Spinal cord (tissue), 10 donors: ENCODE results near the gene MYL10. TPM values are rescaled to one million over a fixed set of nuclear protein-coding genes. Genes with fewer than 3 reads are reported as not detected.
"Not testable (repeated sequence)": the region's sequence is repeated elsewhere in the genome, so short reads cannot be mapped to it uniquely, and the experiment has no call there.

Experiments used
- DNase-seq, 6 donors: peaks; one replicate each; pipeline versions ENCODE4 v3.0.0 to v3.0.0-alpha.2; 2013 to 2015; ENCODE audit warnings: low spot score in 6 of 6, low read depth in 4 of 6
- H3K27ac ChIP-seq: one replicate; pipeline ENCODE4 v1.5.1; 2013; ENCODE audit warnings: low read depth, low read length, control low read depth
- H3K27me3 ChIP-seq: one replicate; pipeline ENCODE4 v1.6.1; 2013; ENCODE audit warnings: low read length; ENCODE audit not compliant: control insufficient read depth, insufficient read depth
- H3K36me3 ChIP-seq: one replicate; pipeline ENCODE4 v1.6.1; 2013; ENCODE audit warnings: low read length; ENCODE audit not compliant: control insufficient read depth, insufficient read depth
- H3K4me1 ChIP-seq: one replicate; pipeline ENCODE4 v1.6.1; 2013; ENCODE audit warnings: low read length; ENCODE audit not compliant: control insufficient read depth, insufficient read depth
- H3K4me3 ChIP-seq: one replicate; pipeline ENCODE4 v1.5.1; 2013; ENCODE audit warnings: low read depth, low read length, control low read depth
- H3K9me3 ChIP-seq: one replicate; pipeline ENCODE4 v1.6.1; 2013; ENCODE audit warnings: low read length; ENCODE audit not compliant: control insufficient read depth, insufficient read depth
- WGBS: methylation state at CpG from one replicate; pipeline ENCODE4 v1.1.5; 2013; ENCODE audit warnings: missing lambda C conversion rate; ENCODE audit not compliant: insufficient coverage; 5-methylcytosine and 5-hydroxymethylcytosine counted together
- polyA plus RNA-seq, 2 donors: library from polyadenylated mRNA; unstranded; fragments of 120-200 nt; gene quantifications; one replicate each; pipeline ENCODE4 v1.2.1, GENCODE V29; 2013; ENCODE audit not compliant: insufficient read length in 2 of 2
- total RNA-seq, 2 donors: library from RNA; depleted of rRNA in 1 of 2; stranded (reverse); fragments of 120-200 nt in 1 of 2; fragments of >200 nt in 1 of 2; gene quantifications; one replicate each; pipeline versions ENCODE4 v1.2.3 to v1.2.4, GENCODE V29; 2013 to 2014
- donor health status: healthy.

Gene MYL10
- total and polyA plus RNA-seq, 4 donors, result 0.44 TPM; not detected in 3

DNA sequence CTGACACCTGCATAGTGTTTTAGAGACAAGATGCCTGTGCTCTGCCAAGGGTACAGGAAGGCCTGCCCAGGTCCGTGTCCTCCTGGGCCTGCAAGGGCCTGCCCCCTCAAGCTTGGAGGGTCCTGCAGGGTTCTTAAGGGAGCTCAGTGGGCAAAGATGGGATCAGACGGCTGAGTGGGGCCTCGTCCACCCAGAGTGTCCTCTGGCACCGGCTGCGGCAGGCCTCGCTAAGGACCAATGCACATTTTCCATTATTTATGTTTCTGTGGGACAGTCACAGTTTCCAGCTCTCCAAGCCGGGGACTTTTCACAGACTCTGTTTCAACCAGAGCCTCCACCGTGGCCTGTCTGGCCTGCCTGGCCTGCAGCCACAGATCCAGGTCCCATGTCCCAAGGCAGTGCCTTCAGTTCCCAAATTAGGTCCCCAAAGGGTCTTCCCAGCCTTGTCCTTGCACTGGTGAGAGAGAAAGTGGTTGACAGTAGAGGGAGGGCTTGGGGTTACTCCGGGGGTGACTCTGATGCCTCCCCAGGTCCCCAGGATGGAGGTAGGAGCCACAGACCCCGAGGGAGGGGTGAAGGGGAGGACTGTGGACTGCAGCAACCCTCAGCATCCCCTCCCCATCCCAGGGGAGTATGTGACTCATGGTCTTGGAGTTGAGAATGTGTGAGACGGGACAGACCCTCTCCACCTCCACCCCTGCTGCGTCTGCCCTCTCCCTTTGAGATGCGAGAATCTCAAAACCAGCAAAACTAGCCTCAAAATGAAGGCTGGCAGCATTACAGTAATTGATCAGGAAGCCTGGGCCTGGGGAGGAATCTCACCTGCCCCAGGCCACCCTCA lies 14.8 kb downstream of the MYL10 start:
- Histone ChIP-seq H3K27me3 (peaks cover 2% of the 10 kb centered on the region), H3K4me3 (no peak overlapping the region), H3K4me1 (peaks cover 20% of the 10 kb centered on the region), H3K9me3 (no peaks in the 10 kb centered on the region), H3K27ac (no peak overlapping the region), H3K36me3 (no peaks in the 10 kb centered on the region)
- 81% methylated on average over 8 of the region's 13 CpGs for WGBS
- no peak for DNase-seq

GRCh38 chr7:101612885-101613515 lies 16.1 kb downstream of the MYL10 start:
- DNase-seq, result peak in 1 of 6 donors; percentile 54
- Histone ChIP-seq H3K27me3 (no peaks in the 10 kb centered on the region), H3K4me3 (no peak overlapping the region), H3K27ac (no peak overlapping the region), H3K36me3 (no peaks in the 10 kb centered on the region), H3K9me3 (no peaks in the 10 kb centered on the region), H3K4me1 (peaks cover 14% of the 10 kb centered on the region)
- 33% methylated on average over 13 of the region's 13 CpGs for WGBS

- peaks cover 23% of the 10 kb centered on the region for H3K4me1 ChIP-seq
- H3K27ac ChIP-seq, result no peak overlapping the region
- 58% methylated on average over 11 of the region's 12 CpGs for WGBS
- no peaks in the 10 kb centered on the region for H3K27me3 ChIP-seq
- H3K9me3 ChIP-seq, result no peaks in the 10 kb centered on the region
- no peaks in the 10 kb centered on the region for H3K36me3 ChIP-seq
- no peak overlapping the region for H3K4me3 ChIP-seq
- DNase-seq, result no peak
Measured at GRCh38 chr7:101608772-101609713, 20.1 kb downstream of the MYL10 start.

DNA sequence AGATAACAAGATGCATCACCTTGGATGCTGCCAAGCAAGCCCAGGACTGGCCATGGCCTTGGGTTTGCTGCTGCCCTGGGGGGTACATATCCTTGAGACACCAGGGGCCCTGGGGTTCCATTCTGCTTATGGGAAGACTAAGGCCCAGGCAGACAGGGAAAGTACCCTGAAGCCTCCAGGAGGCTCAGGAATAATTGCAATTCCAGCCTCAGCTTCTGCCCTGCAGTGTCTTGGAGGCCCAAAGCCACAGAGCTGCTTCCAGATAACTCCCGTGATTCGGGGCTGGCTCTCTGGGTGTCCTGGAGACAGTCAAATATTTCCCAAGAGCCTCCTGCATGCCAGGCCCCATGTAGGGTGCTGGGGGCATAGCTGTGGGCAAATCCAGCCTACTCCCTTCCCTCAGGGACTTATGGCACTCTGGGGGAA lies 22.6 kb downstream of the MYL10 start:
- Histone ChIP-seq H3K9me3 (no peaks in the 10 kb centered on the region), H3K27me3 (no peaks in the 10 kb centered on the region), H3K4me1 (peaks cover 26% of the 10 kb centered on the region), H3K4me3 (no peak overlapping the region), H3K36me3 (no peaks in the 10 kb centered on the region), H3K27ac (no peak overlapping the region)
- no peak for DNase-seq
- 70% methylated on average over 2 of the region's 2 CpGs for WGBS

GRCh38 chr7:101605611-101606497 lies 23.2 kb downstream of the MYL10 start:
- 49% methylated on average over 26 of the region's 26 CpGs for whole genome bisulfite sequencing
- H3K36me3 ChIP-seq, result no peaks in the 10 kb centered on the region
- no peak overlapping the region for H3K4me3 ChIP-seq
- H3K4me1 ChIP-seq, result peaks cover 26% of the 10 kb centered on the region
- peak in 1 of 6 donors; percentile 47 for DNase-seq
- no peaks in the 10 kb centered on the region for H3K27me3 ChIP-seq
- H3K27ac ChIP-seq, result no peak overlapping the region
- H3K9me3 ChIP-seq, result no peaks in the 10 kb centered on the region

GRCh38 chr7:101604934-101605332 lies 24.2 kb downstream of the MYL10 start:
- not testable (repeated sequence) for H3K27me3 ChIP-seq, H3K4me3 ChIP-seq, H3K36me3 ChIP-seq, H3K9me3 ChIP-seq, H3K27ac ChIP-seq, DNase-seq
- H3K4me1 ChIP-seq, result peaks cover 26% of the 10 kb centered on the region
- 86% methylated on average over 2 of the region's 2 CpGs for WGBS

DNA sequence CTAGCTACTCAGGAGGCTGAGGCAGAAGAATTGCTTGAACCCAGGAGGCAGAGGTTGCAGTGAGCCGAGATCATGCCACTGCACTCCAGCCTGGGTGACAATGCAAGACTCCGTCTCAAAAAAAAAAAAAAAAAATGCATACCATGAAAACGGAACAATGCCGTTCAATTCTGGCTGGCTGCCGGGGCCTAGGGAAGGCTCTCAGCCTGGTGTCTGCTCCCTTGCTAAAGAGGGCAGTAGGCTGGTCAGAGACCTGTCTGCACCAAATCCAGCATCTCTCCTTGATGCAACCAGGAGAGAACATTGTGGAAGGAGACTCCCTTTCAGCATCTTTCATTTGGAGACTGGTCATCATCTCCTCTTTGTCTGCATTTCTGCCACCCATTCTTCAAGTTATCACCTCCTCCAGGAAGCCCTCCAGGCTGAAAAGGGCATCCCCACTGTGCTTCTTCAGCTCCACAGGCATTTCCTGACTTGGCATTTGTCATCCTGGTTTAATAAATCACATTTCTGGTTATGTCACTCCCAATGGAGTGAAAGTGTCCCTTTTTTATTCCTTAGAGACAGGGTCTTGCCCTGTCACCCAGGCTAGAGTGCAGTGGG lies 24.7 kb downstream of the MYL10 start:
- H3K36me3 ChIP-seq, result no peaks in the 10 kb centered on the region
- peaks cover 26% of the 10 kb centered on the region for H3K4me1 ChIP-seq
- no peaks in the 10 kb centered on the region for H3K27me3 ChIP-seq
- no peak for DNase-seq
- 53% methylated on average over 5 of the region's 5 CpGs for WGBS
- no peak overlapping the region for H3K4me3 ChIP-seq
- no peaks in the 10 kb centered on the region for H3K9me3 ChIP-seq
- H3K27ac ChIP-seq, result no peak overlapping the region

- H3K9me3 ChIP-seq, result no peaks in the 10 kb centered on the region
- DNase-seq, result peak in 5 of 6 donors; percentile 46 to 90 (median 57)
- WGBS, result 45% methylated on average over 24 of the region's 25 CpGs
- H3K4me1 ChIP-seq, result peaks cover 39% of the 10 kb centered on the region
- no peaks in the 10 kb centered on the region for H3K27me3 ChIP-seq
- H3K27ac ChIP-seq, result no peak overlapping the region
- no peaks in the 10 kb centered on the region for H3K36me3 ChIP-seq
- H3K4me3 ChIP-seq, result no peak overlapping the region
Measured at GRCh38 chr7:101602484-101603241, 26.4 kb downstream of the MYL10 start.
